C4-2B (cell line): ENCODE results near the gene BGLAP.

Experiments used
- ZFX ChIP-seq: fragments of 450-650 bp; IDR thresholded peaks from 2 replicates; pipeline ENCODE4 v1.6.1; 2017
- TF ChIP-seq, protein P1 (sequence below): fragments of 450-650 bp; conservative IDR thresholded peaks from 2 replicates; pipeline ENCODE4 v1.5.1; 2017; ENCODE audit warnings: mild to moderate bottlenecking

DNA sequence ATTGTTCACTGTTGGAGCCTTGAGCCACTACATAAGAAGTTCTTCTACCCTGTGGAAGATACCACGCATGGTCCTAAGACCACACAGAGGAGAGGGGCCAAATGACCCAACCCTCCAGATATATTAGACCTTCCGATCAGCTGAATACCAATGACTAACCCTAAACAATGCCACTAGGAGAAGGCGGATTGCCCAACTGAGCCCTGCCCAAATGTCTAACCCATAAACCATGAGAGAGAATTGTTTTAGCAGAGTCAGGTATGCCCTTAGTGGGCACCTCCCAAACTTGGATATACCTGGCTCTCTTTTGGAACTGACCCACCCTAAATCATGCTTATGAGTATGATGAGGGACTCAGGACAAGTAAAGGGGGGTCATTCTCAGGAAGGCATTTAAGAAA is 28.3 kb downstream of the BGLAP start:
- TF ChIP-seq, protein P1, sequence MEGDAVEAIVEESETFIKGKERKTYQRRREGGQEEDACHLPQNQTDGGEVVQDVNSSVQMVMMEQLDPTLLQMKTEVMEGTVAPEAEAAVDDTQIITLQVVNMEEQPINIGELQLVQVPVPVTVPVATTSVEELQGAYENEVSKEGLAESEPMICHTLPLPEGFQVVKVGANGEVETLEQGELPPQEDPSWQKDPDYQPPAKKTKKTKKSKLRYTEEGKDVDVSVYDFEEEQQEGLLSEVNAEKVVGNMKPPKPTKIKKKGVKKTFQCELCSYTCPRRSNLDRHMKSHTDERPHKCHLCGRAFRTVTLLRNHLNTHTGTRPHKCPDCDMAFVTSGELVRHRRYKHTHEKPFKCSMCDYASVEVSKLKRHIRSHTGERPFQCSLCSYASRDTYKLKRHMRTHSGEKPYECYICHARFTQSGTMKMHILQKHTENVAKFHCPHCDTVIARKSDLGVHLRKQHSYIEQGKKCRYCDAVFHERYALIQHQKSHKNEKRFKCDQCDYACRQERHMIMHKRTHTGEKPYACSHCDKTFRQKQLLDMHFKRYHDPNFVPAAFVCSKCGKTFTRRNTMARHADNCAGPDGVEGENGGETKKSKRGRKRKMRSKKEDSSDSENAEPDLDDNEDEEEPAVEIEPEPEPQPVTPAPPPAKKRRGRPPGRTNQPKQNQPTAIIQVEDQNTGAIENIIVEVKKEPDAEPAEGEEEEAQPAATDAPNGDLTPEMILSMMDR = no peak
- TF ChIP-seq ZFX = no peak
